Measurements from ENCODE around the gene THSD1. TPM values are rescaled to one million over a fixed set of nuclear protein-coding genes. Genes with fewer than 3 reads are reported as not detected.

THSD1 gene
- total RNA-seq, 2 experiments from 2014 or later = 0.18 to 0.31 TPM

DNA sequence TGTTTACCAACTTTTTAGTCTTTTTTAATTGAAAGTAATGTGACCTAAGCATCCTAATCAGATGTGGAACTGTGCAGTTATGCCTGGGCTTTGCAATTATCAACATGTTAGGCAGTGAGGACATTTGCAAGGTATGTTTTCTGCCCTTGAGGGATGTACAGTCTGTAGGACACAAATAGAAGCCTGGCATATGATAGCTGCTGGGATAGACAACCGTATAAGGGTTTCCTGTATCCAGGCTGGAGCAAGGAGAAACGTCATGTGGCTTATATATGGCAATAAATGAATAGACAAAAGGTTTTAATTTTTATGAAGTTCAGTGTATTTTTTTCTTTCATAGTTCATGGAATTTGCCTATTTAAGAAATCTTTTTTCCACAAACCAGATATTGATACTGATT is 46.5 kb upstream of the THSD1 start:
- H3K36me3 Mint-ChIP-seq (ENCODE audit: low read depth) = peaks cover 17% of the 10 kb centered on the region
- no peak overlapping the region for H3K4me3 Mint-ChIP-seq
- peaks cover 42% of the 10 kb centered on the region for H3K4me1 Mint-ChIP-seq (ENCODE audit: low read depth)
- intact Hi-C loops (cut with micrococcal nuclease) = loop anchor here (5.0 kb wide), 1 partner anchor 105 kb away; no protein-coding TSS in a partner anchor
- no peaks in the 10 kb centered on the region for H3K27me3 Mint-ChIP-seq
- no peaks in the 10 kb centered on the region for H3K9me3 Mint-ChIP-seq
- DNase-seq (no peak), ATAC-seq (no peak)
- H3K27ac Mint-ChIP-seq = no peak overlapping the region
- TF ChIP-seq, protein P1, sequence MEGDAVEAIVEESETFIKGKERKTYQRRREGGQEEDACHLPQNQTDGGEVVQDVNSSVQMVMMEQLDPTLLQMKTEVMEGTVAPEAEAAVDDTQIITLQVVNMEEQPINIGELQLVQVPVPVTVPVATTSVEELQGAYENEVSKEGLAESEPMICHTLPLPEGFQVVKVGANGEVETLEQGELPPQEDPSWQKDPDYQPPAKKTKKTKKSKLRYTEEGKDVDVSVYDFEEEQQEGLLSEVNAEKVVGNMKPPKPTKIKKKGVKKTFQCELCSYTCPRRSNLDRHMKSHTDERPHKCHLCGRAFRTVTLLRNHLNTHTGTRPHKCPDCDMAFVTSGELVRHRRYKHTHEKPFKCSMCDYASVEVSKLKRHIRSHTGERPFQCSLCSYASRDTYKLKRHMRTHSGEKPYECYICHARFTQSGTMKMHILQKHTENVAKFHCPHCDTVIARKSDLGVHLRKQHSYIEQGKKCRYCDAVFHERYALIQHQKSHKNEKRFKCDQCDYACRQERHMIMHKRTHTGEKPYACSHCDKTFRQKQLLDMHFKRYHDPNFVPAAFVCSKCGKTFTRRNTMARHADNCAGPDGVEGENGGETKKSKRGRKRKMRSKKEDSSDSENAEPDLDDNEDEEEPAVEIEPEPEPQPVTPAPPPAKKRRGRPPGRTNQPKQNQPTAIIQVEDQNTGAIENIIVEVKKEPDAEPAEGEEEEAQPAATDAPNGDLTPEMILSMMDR (IDR thresholded peaks at IDR 0.05) = no peak
- ChIA-PET POLR2A (no interaction called here), CTCF (no interaction called here)

DNA sequence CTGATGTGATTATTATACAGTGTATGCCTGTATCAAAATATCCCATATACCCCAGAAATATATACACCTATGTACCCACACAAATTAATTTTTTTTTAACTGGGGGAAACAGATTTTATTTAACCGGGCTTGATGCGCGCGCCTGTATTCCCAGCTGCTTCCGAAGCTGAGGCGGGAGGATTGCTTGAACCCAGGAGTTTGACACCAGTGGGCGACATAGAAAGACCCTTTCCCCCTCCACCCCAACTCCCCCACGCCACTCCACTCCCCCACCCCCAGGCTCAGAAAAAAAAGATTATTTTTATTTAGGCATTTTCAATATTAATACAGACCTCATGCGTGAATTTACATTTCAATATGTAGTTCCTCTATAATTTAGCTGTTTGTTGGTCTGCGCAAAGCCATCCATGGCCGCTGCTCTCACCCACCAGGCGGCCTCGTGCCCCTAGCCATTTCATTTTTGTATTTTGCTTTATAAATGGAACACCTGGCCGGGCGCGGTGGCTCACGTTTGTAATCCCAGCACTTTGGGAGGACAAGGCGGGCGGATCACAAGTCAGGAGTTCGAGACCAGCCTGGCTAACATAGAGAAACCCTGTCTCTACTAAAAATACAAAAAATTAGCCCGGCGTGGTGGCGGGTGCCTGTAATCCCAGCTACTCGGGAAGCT is 45.3 kb upstream of the THSD1 start:
- Mint-ChIP-seq H3K4me3 (peak overlapping the region; percentile 96), H3K27me3 (no peaks in the 10 kb centered on the region), H3K36me3 (ENCODE audit: low read depth) (peaks cover 11% of the 10 kb centered on the region), H3K9me3 (no peaks in the 10 kb centered on the region), H3K27ac (peak overlapping the region; percentile 87), H3K4me1 (ENCODE audit: low read depth) (peaks cover 36% of the 10 kb centered on the region)
- POLR2A ChIA-PET = interaction anchor here (0.6 to 1.9 kb wide), 6 partner anchors 16 to 1427 kb away, joined by 3 to 10 read pairs (median 4); partner anchors contain the start of gene SUGT1
- intact Hi-C loops (cut with micrococcal nuclease) = loop anchor here (5.0 kb wide), 1 partner anchor 104 kb away; no protein-coding TSS in a partner anchor
- ATAC-seq (no peak), DNase-seq (no peak)
- TF ChIP-seq, protein P1 (IDR thresholded peaks at IDR 0.05) = no peak
- CTCF ChIA-PET = interaction anchor here (0.5 to 3.1 kb wide), 37 partner anchors 8 to 636 kb away, joined by 3 to 32 read pairs (median 4); partner anchors contain the start of gene SUGT1

DNA sequence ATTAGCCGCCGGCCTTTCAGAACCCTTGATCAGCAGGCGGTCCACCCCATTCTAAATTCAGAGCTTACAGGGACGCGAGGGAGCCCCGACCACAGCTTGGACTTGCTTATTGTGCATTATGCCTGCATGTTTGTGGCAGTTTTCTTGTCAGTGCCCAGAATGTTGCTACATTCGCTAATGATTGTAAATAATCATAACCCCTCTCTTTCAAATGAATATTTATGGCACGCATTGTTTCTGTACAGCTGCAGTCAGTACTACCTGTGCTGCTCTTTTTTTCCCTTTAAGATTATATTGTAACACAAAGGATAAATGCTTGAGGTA is 44.8 kb upstream of the THSD1 start:
- intact Hi-C loops (cut with micrococcal nuclease) = loop anchor here (5.0 kb wide), 1 partner anchor 103 kb away; no protein-coding TSS in a partner anchor
- ATAC-seq (no peak), DNase-seq (no peak)
- no peaks in the 10 kb centered on the region for H3K9me3 Mint-ChIP-seq
- CTCF ChIA-PET = interaction anchor here (0.5 to 3.1 kb wide), 37 partner anchors 8 to 635 kb away, joined by 3 to 32 read pairs (median 4); partner anchors contain the start of gene SUGT1
- TF ChIP-seq, protein P1 (IDR thresholded peaks at IDR 0.05) = peak; percentile 53
- peak overlapping the region; percentile 87 for H3K27ac Mint-ChIP-seq
- peak overlapping the region; percentile 96 for H3K4me3 Mint-ChIP-seq
- no peaks in the 10 kb centered on the region for H3K27me3 Mint-ChIP-seq
- H3K4me1 Mint-ChIP-seq (ENCODE audit: low read depth) = peaks cover 32% of the 10 kb centered on the region
- H3K36me3 Mint-ChIP-seq (ENCODE audit: low read depth) = peaks cover 8% of the 10 kb centered on the region
- POLR2A ChIA-PET = interaction anchor here (0.6 to 1.9 kb wide), 7 partner anchors 11 to 257 kb away, joined by 3 to 10 read pairs (median 4); partner anchors contain the start of gene SUGT1

DNA sequence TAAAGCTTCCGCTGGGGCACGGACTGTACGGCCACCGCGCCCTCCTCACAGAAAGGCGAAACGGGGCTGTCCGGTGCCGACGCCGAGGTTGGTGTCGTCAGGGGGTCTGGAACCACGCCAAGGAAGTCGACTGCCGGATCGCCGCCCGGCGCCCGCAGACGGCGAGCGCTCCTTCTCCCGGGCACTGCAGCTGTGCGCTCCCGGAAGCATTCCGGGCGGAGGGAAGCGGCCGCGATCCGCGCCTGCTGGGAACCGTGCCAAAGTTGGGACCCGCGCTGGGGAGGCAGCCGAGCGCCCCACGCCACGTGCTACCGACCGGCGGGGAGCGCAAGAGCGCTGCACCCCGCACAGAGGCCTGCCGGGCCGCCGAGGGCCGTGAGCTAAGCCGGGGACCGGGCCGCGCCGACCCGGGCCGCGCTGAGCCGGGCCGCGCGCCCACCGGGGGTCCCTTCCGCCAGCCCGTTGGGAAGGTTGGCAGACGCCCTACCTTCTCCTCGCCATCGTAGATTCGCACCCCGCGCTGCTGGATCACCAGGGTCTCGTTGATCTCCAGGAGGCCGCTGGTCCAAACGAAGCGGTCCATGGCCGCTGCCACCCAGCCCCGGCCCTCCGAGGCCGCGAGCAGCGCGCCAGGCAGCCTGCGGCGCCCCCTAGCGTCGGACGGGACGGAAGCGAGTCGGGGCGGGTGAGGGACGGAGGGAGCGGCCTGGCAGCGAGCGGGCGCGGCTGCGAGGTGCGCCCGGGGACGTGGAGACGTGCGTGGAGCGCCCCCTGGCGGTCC is 44.2 kb upstream of the THSD1 start, which contains the start of gene VPS36:
Gene VPS36 (minus strand): TSS at position 623 of the 781 bp plus-strand sequence. CDS start 40 bp downstream, at position 583.
- DNase-seq (peak; percentile 96), ATAC-seq (peak; percentile 74)
- intact Hi-C loops (cut with micrococcal nuclease) = loop anchor here (5.0 kb wide), 1 partner anchor 103 kb away; no protein-coding TSS in a partner anchor
- no peaks in the 10 kb centered on the region for H3K9me3 Mint-ChIP-seq
- peaks cover 6% of the 10 kb centered on the region for H3K36me3 Mint-ChIP-seq (ENCODE audit: low read depth)
- peak within 1 kb of the TSS; percentile 96 for H3K4me3 Mint-ChIP-seq
- TF ChIP-seq, protein P1 (IDR thresholded peaks at IDR 0.05) = peak; percentile 100
- ChIA-PET CTCF (interaction anchor here (0.6 to 3.1 kb wide), 41 partner anchors 9 to 635 kb away, joined by 3 to 32 read pairs (median 4); partner anchors contain the start of gene SUGT1), POLR2A (interaction anchor here (0.6 to 1.9 kb wide), 9 partner anchors 11 to 256 kb away, joined by 3 to 10 read pairs (median 4); partner anchors contain the start of gene SUGT1)
- H3K27ac Mint-ChIP-seq = peak within 1 kb of the TSS; percentile 87
- H3K4me1 Mint-ChIP-seq (ENCODE audit: low read depth) = peaks cover 32% of the 10 kb centered on the region
- H3K27me3 Mint-ChIP-seq = no peaks in the 10 kb centered on the region

Data from activated CD8-positive, alpha-beta T cell treated with anti-CD3 and anti-CD28 coated beads for 36 hours (primary cell).